Heart right ventricle (tissue), 16 donors: ENCODE data around the gene LMBR1. TPM values are rescaled to one million over a fixed set of nuclear protein-coding genes. Genes with fewer than 3 reads are reported as not detected.
"Not testable (repeated sequence)": the region's sequence is repeated elsewhere in the genome, so short reads cannot be mapped to it uniquely, and the experiment has no call there.

Source experiments
- ATAC-seq, 8 donors: fragments of 200-7000 bp; cut with Tn5 transposase; one replicate each; pipeline ENCODE4 v1.9.1; 2020; ENCODE audit warnings: mild to moderate bottlenecking in 8 of 8, moderate library complexity in 8 of 8, moderate number of reproducible peaks in 1 of 8
- DNase-seq, 2 donors: peaks; one replicate each; pipeline ENCODE4 v3.0.0-alpha.2; 2020
- H3K27ac ChIP-seq, 10 donors: fragments of 200-600 bp; sonication (generic) in 2 of 10; one replicate each; pipeline versions ENCODE4 v1.5.0 to v1.8.0; 2020 to 2022; ENCODE audit warnings: mild to moderate bottlenecking in 3 of 10
- H3K27me3 ChIP-seq, 7 donors: fragments of 200-600 bp; one replicate each; pipeline ENCODE4 v1.8.0; 2021 to 2022; ENCODE audit warnings: mild to moderate bottlenecking in 2 of 7
- H3K36me3 ChIP-seq, 9 donors: fragments of 200-600 bp; sonication (generic) in 1 of 9; one replicate each; pipeline versions ENCODE4 v1.5.0 to v1.8.0; 2020 to 2022; ENCODE audit warnings: mild to moderate bottlenecking in 2 of 9
- H3K4me1 ChIP-seq, 9 donors: fragments of 200-600 bp; sonication (generic) in 1 of 9; one replicate each; pipeline versions ENCODE4 v1.5.0 to v1.8.0; 2020 to 2022; ENCODE audit warnings: mild to moderate bottlenecking in 4 of 9
- H3K4me3 ChIP-seq, 10 donors: fragments of 200-600 bp; sonication (generic) in 2 of 10; one replicate each; pipeline versions ENCODE4 v1.5.0 to v1.8.0; 2020 to 2022; ENCODE audit warnings: mild to moderate bottlenecking in 7 of 10, moderate library complexity in 2 of 10
- H3K9me3 ChIP-seq, 11 donors: fragments of 200-600 bp in 10 of 11; sonication (generic) in 2 of 11; one replicate each; pipeline versions ENCODE4 v1.5.0 to v1.8.0; 2013 to 2022; ENCODE audit warnings: mild to moderate bottlenecking in 2 of 11, control low read depth in 1 of 11, moderate library complexity in 1 of 11
- CTCF ChIP-seq, 9 donors: fragments of 200-600 bp; sonication (generic) in 2 of 9; IDR thresholded peaks; one replicate each; pipeline versions ENCODE4 v1.5.0 to v1.8.0; 2021 to 2022; ENCODE audit warnings: antibody characterized with exemption in 9 of 9, mild to moderate bottlenecking in 5 of 9, moderate library complexity in 1 of 9
- WGBS, 2 donors: extraction: QIAGEN DNeasy Blood & Tissue Kit; methylation state at CpG; one replicate each; pipeline ENCODE4 v1.1.7; 2013; ENCODE audit warnings: inconsistent platforms in 1 of 2; 5-methylcytosine and 5-hydroxymethylcytosine counted together
- intact Hi-C, 10 donors: fragments of 100-400 bp; cut with DNase I; formaldehyde crosslinking; loops; one replicate each; pipeline versions ENCODE4 v1.11.1 to v1.14.2; 2022
- polyA plus RNA-seq, 2 donors: library from polyadenylated mRNA; stranded (reverse); fragments of 200-250 nt; gene quantifications; one replicate each; pipeline ENCODE4 v1.2.3, GENCODE V29; 2013
- total RNA-seq, 10 donors: library from RNA; stranded (reverse); fragmentation: NEBNext Ultra II Directional in 3 of 10; extraction: Animal tissue kit (Norgen Biotek cat#: 25700) in 3 of 10; gene quantifications; one replicate each; pipeline versions ENCODE4 v1.2.1 to v1.2.4, GENCODE V29; 2021 to 2023
- donor health status: Arrhythmogenic right ventricular cardiomyopathy.
- donor health status: ischemic (EF 13 %, LVEDD 7.1; RV severe dilation, severe dysfunction).
- donor health status: healthy with polysubstance abuse.
- donor health status: DM: no; HTN: yes; CAD: no.
- donor health status: DM: no; HTN: no; CAD: no.
- donor health status: ischemic (EF 25% LVEDD 6.9; RV normal size, moderate dysfunction).
- donor health status: ischemic (EF 25% LVEDD 5.7; RV mildly dilated, moderate dysfunction).
- donor health status: healthy.
- donor health status: DM: yes; HTN: yes; CAD: no.
- donor health status: Ischemic cardiomyopathy.
- donor health status: ischemic (EF 35%, LVEDD 5.7; RV mildly dilated, moderate dysfunction).
- donor health status: nonischemic (EF 11% LVEDD 7.7; RV severe dilation, severe dysfunction).
- donor health status: DM: yes; HTN: yes; CAD: no.
- donor health status: PGD.
- donor health status: ischemic (EF 29% LVEDD 5.4; RV normal size, mild dysfunction).
- donor health status: nonischemic (EF 23%, LVEDD 6.1; RV moderate dilation, normal function).

The LMBR1 gene
- total and polyA plus RNA-seq, 12 donors: 9.0 to 45.5 (median 37.5) TPM

- Histone ChIP-seq H3K4me3 (no peak overlapping the region), H3K27ac (no peak overlapping the region), H3K27me3 (no peaks in the 10 kb centered on the region), H3K4me1 (no peaks in the 10 kb centered on the region), H3K9me3 (peaks cover 0 to 69% (median 11%) of the 10 kb centered on the region in 11 donors), H3K36me3 (peaks cover 0 to 29% (median 0%) of the 10 kb centered on the region in 9 donors)
- DNase-seq (no peak), ATAC-seq (no peak)
- TF ChIP-seq CTCF (IDR thresholded peaks at IDR 0.05): no peak
- intact Hi-C loops: no loop called here
- 97 to 100% methylated on average over 1 of the region's 1 CpG for WGBS, 2 donors
These were observed 35.2 kb downstream of the LMBR1 start for GRCh38 chr7:156857757-156858156.

GRCh38 chr7:156854654-156855053 lies 38.3 kb downstream of the LMBR1 start:
- ATAC-seq: no peak

GRCh38 chr7:156848979-156849378 lies 44.0 kb downstream of the LMBR1 start:
- Histone ChIP-seq H3K36me3 (no peaks in the 10 kb centered on the region), H3K9me3 (peaks cover 0 to 16% (median 0%) of the 10 kb centered on the region in 11 donors), H3K4me1 (peaks cover 0 to 6% (median 0%) of the 10 kb centered on the region in 9 donors), H3K4me3 (no peak overlapping the region), H3K27ac (no peak overlapping the region), H3K27me3 (no peaks in the 10 kb centered on the region)
- no peak for TF ChIP-seq CTCF (IDR thresholded peaks at IDR 0.05)
- ATAC-seq: no peak
- no peak for DNase-seq
- 98% methylated on average over 3 of the region's 3 CpGs for WGBS, 2 donors
- intact Hi-C loops: loop anchor here in 1 of 10 donors (5.0 kb wide), 1 partner anchor 33 kb away; no protein-coding TSS in a partner anchor

More at GRCh38 chr7:156854654-156855053, 38.3 kb downstream of the LMBR1 start:
- peaks cover 0 to 48% (median 11%) of the 10 kb centered on the region in 11 donors for H3K9me3 ChIP-seq
- H3K36me3 ChIP-seq: no peaks in the 10 kb centered on the region
- TF ChIP-seq CTCF (IDR thresholded peaks at IDR 0.05): no peak
- H3K27me3 ChIP-seq: no peaks in the 10 kb centered on the region
- no peak for DNase-seq
- no peaks in the 10 kb centered on the region for H3K4me1 ChIP-seq
- intact Hi-C loops: no loop called here
- no peak overlapping the region for H3K27ac ChIP-seq
- no peak overlapping the region for H3K4me3 ChIP-seq
- 97 to 98% methylated on average over 5 of the region's 5 CpGs for WGBS, 2 donors

- 83 to 88% methylated on average over 5 of the region's 5 CpGs for WGBS, 2 donors
- intact Hi-C loops: loop anchor here in 1 of 10 donors (5.0 kb wide), 1 partner anchor 37 kb away; no protein-coding TSS in a partner anchor
- Histone ChIP-seq H3K27ac (no peak overlapping the region), H3K27me3 (no peaks in the 10 kb centered on the region), H3K4me1 (peaks cover 3 to 30% (median 19%) of the 10 kb centered on the region in 9 donors), H3K36me3 (no peaks in the 10 kb centered on the region), H3K4me3 (no peak overlapping the region), H3K9me3 (peaks cover 0 to 8% (median 0%) of the 10 kb centered on the region in 11 donors)
- ATAC-seq (no peak), DNase-seq (no peak)
- TF ChIP-seq CTCF (IDR thresholded peaks at IDR 0.05): no peak
These were observed 47.4 kb downstream of the LMBR1 start for GRCh38 chr7:156845379-156846101.

GRCh38 chr7:156843582-156843981 lies 49.4 kb downstream of the LMBR1 start:
- H3K4me1 ChIP-seq: peaks cover 3 to 30% (median 19%) of the 10 kb centered on the region in 9 donors
- ATAC-seq, H3K9me3 ChIP-seq, H3K27me3 ChIP-seq, H3K4me3 ChIP-seq, H3K27ac ChIP-seq, DNase-seq, H3K36me3 ChIP-seq, intact Hi-C loops: not testable (repeated sequence)
- 95 to 96% methylated on average over 6 of the region's 6 CpGs for WGBS, 2 donors
